Measurements from ENCODE around the gene TNPO1.
A peak's percentile ranks its signal among the peaks of the same experiment; 100 is the strongest.

Gene TNPO1

GRCh38 chr5:72818866-72819534, 2.5 kb downstream of the TNPO1 start:
- DNase-seq: peak; percentile 44

- DNase-seq: no peak
Observed at GRCh38 chr5:72821776-72822175, 5.3 kb downstream of the TNPO1 start.

GRCh38 chr5:72822944-72823343, 6.5 kb downstream of the TNPO1 start:
- no peak for DNase-seq

- DNase-seq: no peak
Observed at GRCh38 chr5:72829707-72830106, 13.2 kb downstream of the TNPO1 start.

GRCh38 chr5:72830362-72830761, 13.9 kb downstream of the TNPO1 start:
- DNase-seq: no peak

- no peak for DNase-seq
Observed at GRCh38 chr5:72831685-72832084, 15.2 kb downstream of the TNPO1 start.

GRCh38 chr5:72834924-72835323, 18.5 kb downstream of the TNPO1 start:
- DNase-seq: no peak

- DNase-seq: no peak
Observed at GRCh38 chr5:72835633-72836032, 19.2 kb downstream of the TNPO1 start.

GRCh38 chr5:72836810-72837209, 20.3 kb downstream of the TNPO1 start:
- DNase-seq: no peak

- no peak for DNase-seq
Observed at GRCh38 chr5:72837524-72838096, 21.1 kb downstream of the TNPO1 start.

- no peak for DNase-seq
Observed at GRCh38 chr5:72840041-72840440, 23.6 kb downstream of the TNPO1 start.

GRCh38 chr5:72841756-72842535, 25.5 kb downstream of the TNPO1 start:
- DNase-seq: no peak

- no peak for DNase-seq
Observed at GRCh38 chr5:72842816-72843215, 26.4 kb downstream of the TNPO1 start.

- DNase-seq: no peak
Observed at GRCh38 chr5:72844218-72844603, 27.8 kb downstream of the TNPO1 start.

GRCh38 chr5:72845889-72846288, 29.4 kb downstream of the TNPO1 start:
- no peak for DNase-seq

GRCh38 chr5:72846483-72846882, 30.0 kb downstream of the TNPO1 start:
- DNase-seq: no peak

GRCh38 chr5:72847439-72847838, 31.0 kb downstream of the TNPO1 start:
- DNase-seq: no peak

GRCh38 chr5:72847989-72848473, 31.6 kb downstream of the TNPO1 start:
- DNase-seq: peak; percentile 84

- DNase-seq: peak; percentile 45
Observed at GRCh38 chr5:72848474-72849428, 32.3 kb downstream of the TNPO1 start.

- no peak for DNase-seq
Observed at GRCh38 chr5:72849546-72849945, 33.1 kb downstream of the TNPO1 start.

GRCh38 chr5:72850113-72850512, 33.7 kb downstream of the TNPO1 start:
- no peak for DNase-seq

- no peak for DNase-seq
Observed at GRCh38 chr5:72852356-72852755, 35.9 kb downstream of the TNPO1 start.

GRCh38 chr5:72854419-72854818, 38.0 kb downstream of the TNPO1 start:
- no peak for DNase-seq

All from stimulated activated naive CD4-positive, alpha-beta T cell treated with Interleukin-2 at 50 U/mL for 16 hours (primary cell).